Stomach (tissue), 9 donors: ENCODE measurements around the gene RASGRP4. TPM values are rescaled to one million over a fixed set of nuclear protein-coding genes. Genes with fewer than 3 reads are reported as not detected.

Source experiments
- DNase-seq, 2 donors: peaks; one replicate each; pipeline versions ENCODE4 v3.0.0 to v3.0.0-alpha.2; 2013 to 2019
- H3K27ac ChIP-seq, 5 donors: fragments of 200-600 bp in 4 of 5; sonication (generic) in 4 of 5; one replicate each; pipeline ENCODE4 v1.5.1; 2013 to 2019; ENCODE audit warnings: mild to moderate bottlenecking in 1 of 5, moderate library complexity in 1 of 5
- H3K27me3 ChIP-seq, 3 donors: fragments of 200-600 bp; sonication (generic); one replicate each; pipeline ENCODE4 v1.5.1; 2017 to 2019; ENCODE audit warnings: mixed run types in 1 of 3
- H3K36me3 ChIP-seq, 4 donors: fragments of 200-600 bp; sonication (generic); 1 replicate in 3 of 4; 2 replicates in 1 of 4; pipeline ENCODE4 v1.5.1; 2016 to 2019
- H3K4me1 ChIP-seq, 4 donors: fragments of 200-600 bp; sonication (generic); one replicate each; pipeline ENCODE4 v1.5.1; 2016 to 2019
- H3K4me3 ChIP-seq, 4 donors: fragments of 200-600 bp; sonication (generic) in 3 of 4; one replicate each; pipeline ENCODE4 v1.5.1; 2016 to 2019; ENCODE audit warnings: mild to moderate bottlenecking in 1 of 4
- H3K9me3 ChIP-seq, 4 donors: fragments of 200-600 bp; sonication (generic); one replicate each; pipeline ENCODE4 v1.5.1; 2016 to 2019
- EP300 ChIP-seq: sonication (generic); formaldehyde crosslinking; IDR thresholded peaks from one replicate; pipeline ENCODE4 v1.6.1; 2017; ENCODE audit warnings: antibody characterized with exemption
- POLR2A ChIP-seq, 4 donors: fragments of 450-650 bp; IDR thresholded peaks; one replicate each; pipeline ENCODE4 v1.6.1; 2016; ENCODE audit warnings: antibody characterized with exemption in 4 of 4, control low read depth in 2 of 4, mild to moderate bottlenecking in 1 of 4, moderate library complexity in 1 of 4
- POLR2AphosphoS5 ChIP-seq, 3 donors: sonication (generic); formaldehyde crosslinking; IDR thresholded peaks; one replicate each; pipeline ENCODE4 v1.6.1; 2016; ENCODE audit warnings: antibody characterized with exemption in 3 of 3
- WGBS, 5 donors: extraction: QIAGEN DNeasy Blood & Tissue Kit in 3 of 5; methylation state at CpG; one replicate each; pipeline versions ENCODE4 v1.1.5 to v1.1.7; 2013 to 2018; 5-methylcytosine and 5-hydroxymethylcytosine counted together
- intact Hi-C: fragments of 100-400 bp; cut with DNase I; formaldehyde crosslinking; loops from one replicate; pipeline ENCODE4 v1.15.1; 2023; ENCODE audit warnings: low total_unique reads
- polyA plus RNA-seq, 3 donors: library from polyadenylated mRNA; stranded (reverse); fragments of 200-250 nt; gene quantifications; one replicate each; pipeline ENCODE4 v1.2.3, GENCODE V29; 2013
- total RNA-seq, 5 donors: library from RNA; depleted of rRNA; stranded (reverse); fragments of >200 nt; gene quantifications; one replicate each; pipeline versions ENCODE4 v1.1.0 to v1.2.3, GENCODE V29; 2014 to 2016
- TF ChIP-seq, protein P1 (sequence below), 7 experiments: fragments of 450-650 bp in 4 of 7; fragments of 200-600 bp in 3 of 7; sonication (generic) in 3 of 7; IDR thresholded peaks; one replicate each; pipeline ENCODE4 v1.5.1; 2016 to 2019; ENCODE audit warnings: antibody characterized with exemption in 7 of 7, control low read depth in 2 of 7, mild to moderate bottlenecking in 1 of 7
- donor health status: healthy with polysubstance abuse.
- donor health status: Bipolar disorder and iron deficiency.
- donor health status: healthy.

RASGRP4 gene
- total and polyA plus RNA-seq, 8 donors: 0.40 to 8.4 (median 1.7) TPM; not detected in 2

DNA sequence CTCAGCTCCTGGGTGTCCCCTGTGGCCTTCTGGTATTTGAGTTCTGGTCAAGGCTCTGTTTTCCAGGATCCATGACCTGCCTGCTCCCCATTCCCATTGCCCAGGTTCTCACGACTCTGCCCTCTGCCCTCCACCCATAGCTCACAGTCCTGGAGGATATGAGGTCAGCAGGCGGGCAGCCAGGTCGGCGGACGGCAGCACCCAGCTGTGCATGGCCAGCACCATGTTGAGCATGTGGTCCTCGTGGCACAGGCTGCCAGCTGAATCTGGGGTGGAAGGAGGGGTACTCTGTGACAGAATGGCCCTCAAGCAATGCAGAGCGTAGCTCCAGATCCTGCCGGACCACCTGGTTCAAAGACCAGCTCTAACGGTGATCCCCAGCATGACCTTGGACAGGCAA lies 5.1 kb downstream of the RASGRP4 start:
- Histone ChIP-seq H3K36me3 (no peaks in the 10 kb centered on the region), H3K9me3 (no peaks in the 10 kb centered on the region), H3K27me3 (peaks cover 0 to 88% (median 31%) of the 10 kb centered on the region in 3 donors), H3K27ac (no peak overlapping the region), H3K4me1 (peaks cover 0 to 13% (median 11%) of the 10 kb centered on the region in 4 donors), H3K4me3 (no peak overlapping the region)
- intact Hi-C loops: no loop called here
- 82 to 90% (median 86%) methylated on average over 4 to 9 of the region's 9 CpGs for WGBS, 5 donors
- no peak for DNase-seq
- TF ChIP-seq, protein P1, sequence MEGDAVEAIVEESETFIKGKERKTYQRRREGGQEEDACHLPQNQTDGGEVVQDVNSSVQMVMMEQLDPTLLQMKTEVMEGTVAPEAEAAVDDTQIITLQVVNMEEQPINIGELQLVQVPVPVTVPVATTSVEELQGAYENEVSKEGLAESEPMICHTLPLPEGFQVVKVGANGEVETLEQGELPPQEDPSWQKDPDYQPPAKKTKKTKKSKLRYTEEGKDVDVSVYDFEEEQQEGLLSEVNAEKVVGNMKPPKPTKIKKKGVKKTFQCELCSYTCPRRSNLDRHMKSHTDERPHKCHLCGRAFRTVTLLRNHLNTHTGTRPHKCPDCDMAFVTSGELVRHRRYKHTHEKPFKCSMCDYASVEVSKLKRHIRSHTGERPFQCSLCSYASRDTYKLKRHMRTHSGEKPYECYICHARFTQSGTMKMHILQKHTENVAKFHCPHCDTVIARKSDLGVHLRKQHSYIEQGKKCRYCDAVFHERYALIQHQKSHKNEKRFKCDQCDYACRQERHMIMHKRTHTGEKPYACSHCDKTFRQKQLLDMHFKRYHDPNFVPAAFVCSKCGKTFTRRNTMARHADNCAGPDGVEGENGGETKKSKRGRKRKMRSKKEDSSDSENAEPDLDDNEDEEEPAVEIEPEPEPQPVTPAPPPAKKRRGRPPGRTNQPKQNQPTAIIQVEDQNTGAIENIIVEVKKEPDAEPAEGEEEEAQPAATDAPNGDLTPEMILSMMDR (IDR thresholded peaks at IDR 0.05): no peak
- TF ChIP-seq POLR2A (IDR thresholded peaks at IDR 0.05) (no peak), POLR2AphosphoS5 (IDR thresholded peaks at IDR 0.05) (no peak), EP300 (no peak)

DNA sequence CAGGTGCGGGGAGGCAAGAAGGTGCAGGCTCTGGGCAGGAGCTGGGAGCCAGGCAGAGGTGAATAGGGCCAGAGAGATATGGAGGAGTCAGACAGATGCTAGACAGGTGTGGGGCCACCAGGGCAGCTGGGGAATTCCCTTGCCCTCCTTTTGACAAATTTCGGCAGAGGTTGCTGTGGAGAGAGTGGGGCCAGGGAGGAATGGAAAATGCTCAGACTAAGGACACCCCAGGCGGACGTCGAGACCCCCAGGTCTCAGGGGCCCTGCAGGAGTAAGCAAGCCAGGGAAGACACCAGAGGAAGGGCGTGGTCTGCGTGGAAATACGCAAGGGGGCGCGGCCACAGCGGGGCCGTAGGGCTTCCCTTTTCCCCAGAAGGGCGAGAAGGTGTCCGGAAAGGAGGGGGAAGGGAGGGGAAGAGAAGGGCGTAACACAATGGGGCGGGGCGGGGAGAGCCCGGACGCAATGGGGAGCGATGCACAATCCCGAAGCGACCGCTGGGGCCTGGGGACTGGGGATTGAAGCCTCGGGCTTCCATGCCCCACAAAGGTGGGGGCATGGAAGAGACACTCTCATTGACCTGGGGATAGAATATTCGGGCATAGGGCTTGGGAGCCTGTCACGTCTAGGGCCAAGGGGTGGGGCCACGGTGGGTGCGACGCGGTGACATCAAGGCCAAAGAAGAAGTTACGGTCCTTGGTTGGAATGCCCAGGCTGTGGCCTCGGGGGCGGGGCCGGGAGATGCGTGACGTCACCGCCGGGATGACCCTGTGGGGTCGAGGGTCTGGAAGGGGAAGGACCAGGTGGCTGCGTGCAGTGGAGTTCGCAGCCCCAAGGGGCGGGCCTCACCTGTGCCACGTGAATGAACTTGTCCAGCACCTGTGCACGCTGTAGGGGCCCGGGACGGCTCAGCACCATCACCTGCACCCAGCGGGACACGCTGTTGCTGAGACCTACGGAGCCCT lies 8.2 kb downstream of the RASGRP4 start:
- peak overlapping the region; percentile 26 to 46 (median 34) for H3K4me3 ChIP-seq
- intact Hi-C loops: no loop called here
- H3K9me3 ChIP-seq: no peaks in the 10 kb centered on the region
- peak overlapping the region in 2 of 5 donors; percentile 16 to 70 for H3K27ac ChIP-seq
- peak; percentile 63 to 86 for DNase-seq
- peaks cover 0 to 6% (median 0%) of the 10 kb centered on the region in 4 donors for H3K36me3 ChIP-seq
- peaks cover 0 to 62% (median 23%) of the 10 kb centered on the region in 3 donors for H3K27me3 ChIP-seq
- WGBS, 5 donors: 5 to 7% (median 6%) methylated on average over 31 to 49 of the region's 49 CpGs
- TF ChIP-seq, protein P1 (IDR thresholded peaks at IDR 0.05): no peak
- TF ChIP-seq POLR2AphosphoS5 (IDR thresholded peaks at IDR 0.05): no peak
- TF ChIP-seq POLR2A (IDR thresholded peaks at IDR 0.05): no peak
- TF ChIP-seq EP300: no peak
- peaks cover 0 to 13% (median 11%) of the 10 kb centered on the region in 4 donors for H3K4me1 ChIP-seq

DNA sequence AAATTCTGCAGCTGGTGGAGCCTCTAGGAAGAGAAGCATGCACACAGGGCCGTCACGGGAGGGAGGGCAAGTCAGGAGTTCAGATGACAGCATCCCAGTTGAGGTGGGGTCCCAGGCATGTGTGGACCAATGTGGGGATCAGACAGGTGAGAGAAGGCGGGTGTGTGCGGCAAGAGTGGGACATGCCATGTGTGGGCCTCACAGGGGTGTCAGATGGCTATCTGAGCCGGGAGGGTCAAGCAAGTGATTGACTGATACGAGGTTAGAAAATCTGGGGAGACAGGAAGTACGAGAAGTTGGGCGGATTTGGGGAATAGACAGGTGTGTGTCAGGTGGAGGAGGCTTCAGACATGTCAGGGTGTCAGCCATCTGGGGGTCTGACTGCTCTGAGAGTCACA lies 8.9 kb downstream of the RASGRP4 start:
- peaks cover 0 to 13% (median 11%) of the 10 kb centered on the region in 4 donors for H3K4me1 ChIP-seq
- peaks cover 0 to 13% (median 0%) of the 10 kb centered on the region in 4 donors for H3K36me3 ChIP-seq
- H3K9me3 ChIP-seq: no peaks in the 10 kb centered on the region
- no peak for TF ChIP-seq POLR2AphosphoS5 (IDR thresholded peaks at IDR 0.05)
- no peak for TF ChIP-seq POLR2A (IDR thresholded peaks at IDR 0.05)
- TF ChIP-seq, protein P1 (IDR thresholded peaks at IDR 0.05): no peak
- no peak for TF ChIP-seq EP300
- WGBS, 5 donors: 73 to 81% (median 75%) methylated on average over 8 of the region's 8 CpGs
- H3K4me3 ChIP-seq: no peak overlapping the region
- intact Hi-C loops: no loop called here
- no peak for DNase-seq
- peaks cover 0 to 56% (median 23%) of the 10 kb centered on the region in 3 donors for H3K27me3 ChIP-seq
- H3K27ac ChIP-seq: peak overlapping the region in 1 of 5 donors; percentile 70

DNA sequence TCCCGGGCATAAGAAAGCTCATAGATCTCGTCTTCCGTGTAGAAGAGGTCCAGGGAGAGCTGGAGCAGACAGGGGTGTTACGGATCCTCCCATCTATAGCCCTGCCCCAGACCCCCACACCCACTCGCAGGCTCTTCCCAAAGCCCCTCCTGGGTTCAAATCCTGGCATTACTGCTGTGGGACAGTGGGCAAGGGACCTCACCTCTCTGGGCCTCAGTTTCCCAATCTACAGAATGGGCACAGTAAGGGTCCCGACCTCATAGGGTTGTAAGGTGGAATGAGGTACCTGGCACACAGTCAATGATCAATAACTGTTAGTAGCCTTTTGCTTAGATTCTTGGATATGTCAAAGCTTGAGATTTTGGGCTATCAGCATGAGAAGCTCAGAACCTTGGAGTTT lies 12.6 kb downstream of the RASGRP4 start:
- WGBS, 5 donors: 81 to 92% (median 89%) methylated on average over 6 of the region's 6 CpGs
- intact Hi-C loops: no loop called here
- peaks cover 0 to 24% (median 8%) of the 10 kb centered on the region in 3 donors for H3K27me3 ChIP-seq
- no peak overlapping the region for H3K4me3 ChIP-seq
- H3K4me1 ChIP-seq: peaks cover 0 to 12% (median 11%) of the 10 kb centered on the region in 4 donors
- no peak overlapping the region for H3K27ac ChIP-seq
- H3K9me3 ChIP-seq: no peaks in the 10 kb centered on the region
- no peak for DNase-seq
- H3K36me3 ChIP-seq: peaks cover 0 to 22% (median 8%) of the 10 kb centered on the region in 4 donors
- TF ChIP-seq POLR2A (IDR thresholded peaks at IDR 0.05) (no peak), POLR2AphosphoS5 (IDR thresholded peaks at IDR 0.05) (no peak), EP300 (no peak)
- TF ChIP-seq, protein P1 (IDR thresholded peaks at IDR 0.05): no peak
